ENCODE results near the gene CDKN2A. TPM values are rescaled to one million over a fixed set of nuclear protein-coding genes. Genes with fewer than 3 reads are reported as not detected.

CDKN2A gene
- total and polyA plus RNA-seq, 9 of the 15 experiments (the other 6 are each of a cell fraction or from before 2014, with no cell fraction given): not detected

DNA sequence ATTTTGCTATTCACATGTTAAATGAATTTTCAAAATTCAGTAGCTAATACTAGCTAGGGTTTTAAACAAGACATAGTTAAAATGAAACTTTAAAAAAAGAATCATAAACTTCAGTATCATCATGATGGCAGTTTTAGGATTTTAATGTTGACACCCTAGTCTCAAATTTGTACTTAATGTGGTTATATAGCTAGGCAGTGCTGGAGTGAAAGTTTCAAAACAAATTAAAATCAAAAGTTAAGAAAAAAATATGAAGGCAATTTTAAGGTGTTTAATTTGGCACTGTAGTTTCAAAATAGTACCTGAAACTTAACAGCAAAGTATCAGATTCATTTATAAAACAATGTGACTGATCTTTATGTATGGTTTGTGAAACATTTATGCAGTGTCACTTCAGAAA is 34.2 kb upstream of the CDKN2A start (continued):
- TF ChIP-seq SRSF7 (optimal IDR thresholded peaks at IDR 0.05; ENCODE audit: low read depth, low read length): no peak
- TF ChIP-seq KLF6 (CRISPR knock-in tag; IDR thresholded peaks at IDR 0.05; ENCODE audit: borderline replicate concordance): no peak
- no peak for TF ChIP-seq STAG1 (CRISPR knock-in tag; IDR thresholded peaks at IDR 0.05; ENCODE audit: borderline replicate concordance)
- TF ChIP-seq NCOA4 (IDR thresholded peaks at IDR 0.05; ENCODE audit: partially characterized antibody): no peak

DNA sequence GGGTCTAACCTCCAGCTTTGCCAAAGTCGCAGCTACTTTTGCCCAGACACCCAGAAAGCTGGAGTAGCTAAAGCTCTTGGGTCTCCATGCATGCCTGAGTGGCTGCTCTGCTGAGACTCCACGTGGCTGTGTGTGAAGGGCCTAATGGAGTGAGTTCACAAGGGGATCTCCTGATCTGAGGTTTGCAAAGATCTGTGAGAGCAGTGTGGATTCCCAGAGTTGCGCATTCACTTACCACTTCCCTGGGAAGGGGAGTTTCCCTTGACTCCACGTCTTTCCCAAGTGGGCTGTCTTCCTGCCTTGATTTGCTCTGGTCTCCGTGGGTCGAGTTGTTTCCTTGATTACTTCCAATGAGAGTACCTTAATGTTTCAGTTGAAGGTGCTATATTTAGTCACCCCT is 32.5 kb upstream of the CDKN2A start:
- in situ Hi-C loops (cut with MboI) (no loop called here), intact Hi-C loops (cut with micrococcal nuclease) (no loop called here)
- no peaks in the 10 kb centered on the region for H3K9me1 ChIP-seq (ENCODE audit: control insufficient read depth, insufficient read depth, low read length)
- no TSS peak for BruUV-seq (replicated peaks)
- ATAC-seq (no peak), DNase-seq (ENCODE audit: extremely low read depth in 1 of 4, low spot score in 3 of 4) (no peak), FAIRE-seq (no peak)
- H3K4me3 ChIP-seq: no peak overlapping the region
- H2AFZ ChIP-seq (ENCODE audit: low read depth, low read length): no peak overlapping the region
- no peaks in the 10 kb centered on the region for H3K79me2 ChIP-seq (ENCODE audit: control insufficient read depth, insufficient read depth, low read length)
- no peak overlapping the region for H3K9ac ChIP-seq (ENCODE audit: insufficient read depth in 1 of 2, low read depth in 2 of 2, low read length in 2 of 2)
- H3K9me3 ChIP-seq (replicated peaks; ENCODE audit: control insufficient read depth, insufficient read depth, low read depth, low read length): no peaks in the 10 kb centered on the region
- no peaks in the 10 kb centered on the region for H3K36me3 ChIP-seq (ENCODE audit: control insufficient read depth, insufficient read depth, low read length)
- CTCF ChIA-PET (ENCODE audit: low intra/inter-chr PET ratio): no interaction called here
- H3K27me3 ChIP-seq (ENCODE audit: control insufficient read depth in 2 of 2, insufficient read depth in 2 of 2, low read length in 2 of 2): no peaks in the 10 kb centered on the region
- no peaks in the 10 kb centered on the region for H3K4me1 ChIP-seq (replicated peaks in 1 of 2; ENCODE audit: control insufficient read depth in 2 of 2, insufficient read depth in 2 of 2, low read length in 2 of 2)
- POLR2A ChIA-PET: no interaction called here
- WGBS (ENCODE audit: insufficient coverage, low coverage, missing lambda C conversion rate): no CpG with 5 or more reads among the region's 6 CpGs
- H3K4me2 ChIP-seq (ENCODE audit: insufficient read depth, low read length): no peak overlapping the region
- no peaks in the 10 kb centered on the region for H4K20me1 ChIP-seq (replicated peaks; ENCODE audit: control insufficient read depth, insufficient read depth, low read length)
- TF ChIP-seq PYGO2 (tag; IDR thresholded peaks at IDR 0.05) (no peak), KHSRP (IDR thresholded peaks at IDR 0.05) (no peak), NFE2 (IDR thresholded peaks at IDR 0.05; ENCODE audit: low read depth) (no peak)
- H3K27ac ChIP-seq (ENCODE audit: extremely low read depth, low read depth, low read length): no peak overlapping the region

All from K562 (cell line).